ENCODE measurements around the gene NTRK3.

Gene NTRK3

DNA sequence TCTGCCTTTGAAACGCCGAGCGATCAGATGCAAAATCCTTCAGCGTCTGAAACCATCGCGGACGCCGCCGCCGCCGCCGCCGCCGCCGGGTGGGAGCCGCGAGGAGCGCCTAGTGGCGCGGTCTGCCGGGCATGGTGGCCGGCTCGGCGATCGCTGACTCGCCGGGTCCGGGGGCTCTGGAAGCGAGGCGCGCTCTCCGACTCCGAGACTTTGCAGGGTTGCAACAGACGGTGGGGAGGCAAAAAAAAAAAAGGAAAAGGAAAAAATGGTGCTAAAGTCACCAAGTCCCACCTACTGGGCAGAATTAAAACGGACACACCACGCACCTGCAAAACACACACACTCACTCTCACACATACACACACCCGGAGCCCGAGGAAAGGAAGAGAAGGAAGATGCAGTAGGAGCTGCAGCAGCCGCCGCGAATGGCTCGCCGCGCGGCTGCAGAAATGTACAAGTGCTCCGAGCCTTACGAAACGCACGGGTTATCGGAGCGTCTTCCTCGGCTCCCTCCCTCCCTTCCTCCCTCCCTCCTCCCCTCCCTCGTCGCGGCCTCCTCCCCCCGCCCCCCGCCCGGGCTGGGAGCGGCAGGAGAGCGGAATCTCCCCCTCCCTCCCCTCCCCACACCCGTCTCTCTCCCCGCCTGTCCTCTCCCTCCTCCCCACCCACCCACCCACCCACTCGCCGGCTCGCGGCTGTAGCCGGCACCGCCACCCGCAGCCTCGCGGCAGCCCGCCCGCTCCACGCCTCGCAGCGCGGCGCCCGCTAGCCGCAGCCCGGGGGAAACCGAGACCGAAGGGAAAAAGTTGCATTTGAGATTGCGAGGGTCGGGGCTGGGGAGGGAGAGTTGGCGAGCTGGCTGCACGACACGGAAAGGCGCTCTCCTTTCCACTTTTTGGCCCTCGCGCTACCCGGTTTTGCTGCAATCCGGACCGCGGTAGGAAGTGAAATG is at the start of gene NTRK3:
TSS of gene NTRK3 (minus strand) at position 461 of the 952 bp plus-strand sequence. CDS start 586 bp downstream, outside the sequence.
- DNase-seq (ENCODE audit: low spot score) = no peak

DNA sequence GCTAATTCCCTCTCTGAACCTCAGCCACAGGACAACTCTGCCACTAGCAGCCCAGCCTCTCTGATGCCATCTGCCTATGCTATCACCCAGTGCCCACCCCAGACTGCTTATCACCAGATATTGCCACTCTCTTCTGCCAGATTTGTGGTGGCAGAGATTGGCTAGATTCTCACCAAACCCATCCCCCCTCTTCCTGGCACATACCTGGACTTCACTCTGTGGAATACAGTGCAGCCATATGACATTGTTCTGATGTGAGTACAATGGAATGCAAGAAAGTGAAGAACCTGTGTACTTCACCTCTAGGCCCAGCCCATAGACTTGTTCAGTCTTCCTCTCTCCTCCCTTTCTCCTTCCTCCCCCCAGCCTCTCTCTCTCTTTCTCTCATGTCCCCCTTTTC is 46.9 kb upstream of the NTRK3 start:
- DNase-seq (ENCODE audit: low spot score) = no peak

DNA sequence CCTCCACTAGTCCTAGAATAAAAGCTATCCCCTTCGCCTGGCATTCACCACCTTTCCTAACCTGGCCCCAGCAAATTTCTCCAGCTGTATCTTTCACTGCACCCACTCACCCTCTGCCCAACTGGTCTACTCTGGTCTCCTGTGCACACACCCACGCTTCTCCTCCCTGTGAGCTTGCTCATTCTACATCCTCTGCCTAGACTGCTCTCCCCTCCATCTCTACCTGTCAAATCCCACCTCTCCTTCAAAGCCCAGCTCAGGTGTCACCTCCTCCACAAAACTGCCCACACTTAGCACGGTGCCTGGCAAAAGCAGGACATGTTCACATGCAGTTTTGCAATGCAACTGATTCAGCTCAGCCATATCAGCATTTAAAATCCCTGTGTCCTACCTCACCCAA is 45.8 kb upstream of the NTRK3 start:
- no peak for DNase-seq (ENCODE audit: low spot score)

DNA sequence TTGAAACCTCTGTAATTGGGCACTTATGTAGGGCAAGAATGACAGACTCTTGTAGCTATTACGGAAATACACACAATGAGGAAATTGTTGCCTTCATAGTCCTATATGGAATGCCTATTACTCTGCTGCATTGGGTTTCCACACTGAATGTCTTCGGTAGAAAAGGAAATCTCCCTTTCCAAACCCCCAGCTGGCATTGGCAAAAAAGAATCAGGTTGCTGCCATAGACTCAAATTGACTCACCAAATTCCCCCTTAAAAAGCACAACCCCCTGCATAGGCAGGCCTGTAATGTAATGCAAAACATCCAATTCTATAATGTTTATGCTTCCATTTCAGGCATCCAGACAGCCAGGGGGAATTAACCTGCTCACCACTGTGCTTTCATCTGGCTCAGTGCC is 44.8 kb upstream of the NTRK3 start:
- no peak for DNase-seq (ENCODE audit: low spot score)

DNA sequence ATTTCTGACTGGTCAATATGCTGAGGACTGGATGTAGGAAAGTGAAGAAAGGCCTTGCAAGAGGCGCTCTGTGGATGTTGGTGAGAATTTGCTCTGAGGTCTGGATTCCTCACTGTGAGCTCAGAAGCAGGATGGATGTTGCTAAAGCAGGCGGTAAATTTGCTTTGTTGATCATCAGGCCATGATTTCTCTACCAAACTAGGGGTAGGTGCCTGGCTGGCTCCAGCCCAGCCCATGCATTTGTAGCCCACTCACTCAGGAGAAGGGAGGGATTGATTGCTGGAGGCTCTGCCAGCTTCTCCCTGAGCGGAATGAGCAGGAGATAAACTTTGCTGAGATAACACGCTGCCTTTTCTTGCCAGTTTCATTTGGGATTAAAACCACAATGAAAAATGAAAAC is 44.3 kb upstream of the NTRK3 start:
- no peak for DNase-seq (ENCODE audit: low spot score)

DNA sequence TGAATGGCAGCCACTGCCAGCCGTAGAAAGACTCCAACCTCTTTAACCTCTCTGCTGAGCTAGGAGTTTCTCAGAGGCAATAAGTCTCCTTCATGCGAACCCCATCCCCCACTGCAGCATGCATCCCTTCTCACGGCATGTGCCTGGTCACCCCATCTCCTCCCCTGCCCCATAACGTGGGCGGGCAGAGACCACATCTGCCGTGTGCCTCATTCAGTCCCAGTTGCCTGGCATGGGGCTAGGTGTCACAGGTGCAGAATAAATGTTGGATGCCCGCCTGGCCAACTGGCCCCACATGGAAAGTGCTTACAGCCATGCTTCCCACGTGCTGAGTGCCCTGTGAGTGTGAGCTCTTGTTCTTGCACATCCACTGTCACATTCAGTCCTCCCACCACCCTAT is 43.5 kb upstream of the NTRK3 start:
- no peak for DNase-seq (ENCODE audit: low spot score)

DNA sequence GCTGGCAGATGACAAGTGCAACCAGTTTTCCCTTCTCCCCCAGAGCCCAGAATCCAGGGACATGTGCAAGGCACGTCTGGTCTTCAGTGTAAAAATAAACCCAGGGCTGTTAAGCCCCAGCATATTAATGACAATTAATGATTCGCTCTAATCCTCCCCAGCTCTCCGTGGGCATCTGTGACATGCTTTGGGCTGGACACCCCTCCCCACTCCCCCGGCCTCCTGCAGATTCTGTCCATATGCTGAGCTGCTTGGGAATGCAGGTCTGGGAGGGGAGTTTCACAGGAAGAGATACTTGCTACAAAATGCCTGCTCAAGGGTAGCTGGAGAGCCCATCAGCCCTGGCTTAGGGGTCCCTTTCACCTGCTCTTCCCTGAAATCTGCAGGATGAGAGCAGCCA is 43.0 kb upstream of the NTRK3 start:
- DNase-seq (ENCODE audit: low spot score) = no peak

DNA sequence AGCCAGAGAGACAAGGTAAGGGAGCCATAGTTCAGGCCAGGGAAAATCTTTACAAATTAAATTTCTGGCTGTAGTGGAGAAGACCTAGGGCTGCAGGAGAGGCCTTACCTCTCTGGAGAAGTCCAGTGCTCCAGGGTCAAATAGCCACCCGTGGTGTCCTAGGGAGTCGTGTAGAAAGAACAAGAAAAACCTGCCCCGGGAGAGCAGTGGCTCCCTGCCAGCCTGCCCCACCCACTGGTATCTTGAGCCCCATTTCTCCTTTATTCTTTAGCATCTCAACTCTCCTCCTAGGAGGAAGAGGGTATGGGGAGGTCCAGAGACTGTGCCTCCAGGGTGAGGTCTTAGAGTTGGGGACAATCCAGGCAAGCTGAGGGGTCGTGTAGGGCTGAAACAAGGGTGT is 32.1 kb upstream of the NTRK3 start:
- DNase-seq (ENCODE audit: low spot score) = no peak

DNA sequence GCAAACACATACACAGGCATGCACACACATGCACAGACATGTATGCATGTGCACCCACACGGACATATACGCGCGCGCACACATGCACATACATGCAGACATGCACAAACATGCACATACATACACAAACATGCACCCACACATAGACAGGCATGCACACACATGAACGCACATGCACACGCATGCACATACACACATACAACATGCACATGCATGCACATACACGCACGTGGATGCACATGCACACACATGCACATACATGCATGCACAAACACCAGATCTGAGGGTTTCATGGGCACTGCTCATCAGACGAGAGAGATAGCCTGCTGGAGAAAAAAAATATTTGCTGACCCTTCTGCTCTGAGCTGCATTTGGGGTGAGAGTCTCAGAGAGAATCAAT is 31.7 kb upstream of the NTRK3 start:
- DNase-seq (ENCODE audit: low spot score) = no peak

DNA sequence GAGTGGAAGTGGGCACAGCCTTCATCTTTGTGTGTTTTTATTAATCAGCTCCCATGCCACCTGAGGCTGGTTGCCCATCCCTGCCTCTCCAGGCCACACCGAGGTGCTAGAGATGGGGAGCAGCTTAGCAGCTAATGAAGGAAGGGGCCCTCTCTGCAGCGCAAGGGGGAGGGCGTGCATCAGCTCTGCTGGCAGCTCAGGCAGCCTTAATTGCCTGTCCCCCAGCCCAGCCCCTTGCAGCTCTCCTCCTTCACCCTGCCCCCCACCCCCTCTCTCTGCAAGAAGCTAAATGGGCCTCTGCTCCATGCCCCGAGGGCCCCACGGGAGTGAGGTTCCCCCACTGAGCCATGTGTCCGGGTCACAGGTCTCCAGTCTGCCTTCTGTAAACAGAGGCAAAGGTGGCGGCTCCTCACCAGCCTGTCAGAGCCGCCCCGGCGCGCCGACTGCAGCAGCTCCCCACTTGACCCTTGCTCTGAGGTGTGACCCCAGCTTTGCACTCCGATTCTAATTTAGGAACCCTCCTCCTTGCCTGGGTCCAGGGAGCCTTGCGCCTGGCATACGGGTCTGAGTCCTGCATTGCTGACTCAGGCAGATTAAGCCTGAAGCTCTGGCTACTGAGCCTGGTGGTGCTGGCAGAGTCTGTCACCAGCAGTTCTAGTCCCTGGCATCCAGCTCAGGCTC is 27.9 kb upstream of the NTRK3 start:
- no peak for DNase-seq (ENCODE audit: low spot score)

DNA sequence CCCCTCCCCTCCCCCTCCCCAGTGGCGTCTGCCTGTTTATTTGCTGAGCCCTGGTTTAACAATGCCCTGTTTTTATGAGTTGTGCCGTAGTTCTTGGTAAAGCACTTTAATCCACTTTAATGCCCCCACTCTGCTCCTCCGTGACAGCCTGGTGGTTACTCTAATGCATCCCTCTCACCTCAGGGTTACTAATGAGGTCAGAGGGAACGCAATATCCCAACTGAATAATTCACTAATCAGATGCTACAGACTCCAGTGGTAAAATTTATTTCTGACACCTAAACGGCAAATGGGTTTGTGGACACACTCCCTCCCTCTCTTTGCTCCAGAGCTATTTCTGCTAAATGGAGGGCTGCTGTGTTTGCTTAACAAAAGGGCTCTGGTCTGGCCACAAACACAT is 26.1 kb upstream of the NTRK3 start:
- DNase-seq (ENCODE audit: low spot score) = no peak

DNA sequence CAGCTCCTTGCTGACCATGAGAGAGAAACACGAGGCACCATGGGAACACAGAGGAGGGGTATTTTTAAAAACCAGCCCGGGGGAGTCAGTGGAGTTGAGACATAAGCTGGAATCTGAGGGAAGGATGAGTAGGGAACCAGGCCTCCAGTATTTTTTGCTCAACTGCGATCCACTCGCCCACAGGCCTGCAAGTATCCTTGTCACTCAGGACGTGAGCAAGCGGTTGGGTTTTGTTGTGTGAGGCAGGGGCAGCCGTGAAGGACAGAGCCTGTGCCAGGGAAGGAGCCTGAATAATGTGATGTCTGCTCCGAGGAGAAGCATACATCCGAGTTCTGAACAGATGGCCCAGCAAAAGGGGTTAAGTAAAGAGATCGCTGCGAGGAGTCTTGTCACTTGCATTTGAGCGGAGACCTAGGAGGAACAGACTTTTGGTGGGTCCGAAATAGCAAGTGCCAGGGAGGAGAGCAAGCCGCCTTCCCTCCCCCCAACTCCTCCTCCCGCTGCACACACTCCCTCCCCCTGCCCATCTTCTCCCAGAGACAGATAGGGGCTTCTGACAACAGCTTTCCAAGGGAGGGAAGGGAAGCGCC is 20.4 kb upstream of the NTRK3 start:
- DNase-seq (ENCODE audit: low spot score) = no peak

DNA sequence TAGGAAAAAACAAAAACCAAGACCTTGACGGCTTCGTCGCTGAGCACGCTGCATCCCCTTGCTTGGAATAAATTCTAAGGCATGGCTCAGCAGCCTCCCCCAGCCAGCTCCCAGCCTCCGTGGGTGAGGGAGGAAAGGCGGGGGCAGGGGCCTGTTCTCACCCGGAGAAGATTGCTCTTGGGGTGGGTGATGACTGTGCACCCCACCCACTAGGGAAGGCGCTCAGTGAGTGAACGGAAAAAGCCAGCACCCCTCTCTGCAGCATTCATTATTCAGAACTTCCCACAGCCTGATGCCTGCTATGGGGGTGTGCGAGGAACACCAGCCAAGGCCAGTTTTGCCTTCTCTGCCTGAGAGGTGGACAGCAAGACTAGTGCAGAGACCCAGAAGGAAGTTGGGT is 19.3 kb upstream of the NTRK3 start:
- no peak for DNase-seq (ENCODE audit: low spot score)

DNA sequence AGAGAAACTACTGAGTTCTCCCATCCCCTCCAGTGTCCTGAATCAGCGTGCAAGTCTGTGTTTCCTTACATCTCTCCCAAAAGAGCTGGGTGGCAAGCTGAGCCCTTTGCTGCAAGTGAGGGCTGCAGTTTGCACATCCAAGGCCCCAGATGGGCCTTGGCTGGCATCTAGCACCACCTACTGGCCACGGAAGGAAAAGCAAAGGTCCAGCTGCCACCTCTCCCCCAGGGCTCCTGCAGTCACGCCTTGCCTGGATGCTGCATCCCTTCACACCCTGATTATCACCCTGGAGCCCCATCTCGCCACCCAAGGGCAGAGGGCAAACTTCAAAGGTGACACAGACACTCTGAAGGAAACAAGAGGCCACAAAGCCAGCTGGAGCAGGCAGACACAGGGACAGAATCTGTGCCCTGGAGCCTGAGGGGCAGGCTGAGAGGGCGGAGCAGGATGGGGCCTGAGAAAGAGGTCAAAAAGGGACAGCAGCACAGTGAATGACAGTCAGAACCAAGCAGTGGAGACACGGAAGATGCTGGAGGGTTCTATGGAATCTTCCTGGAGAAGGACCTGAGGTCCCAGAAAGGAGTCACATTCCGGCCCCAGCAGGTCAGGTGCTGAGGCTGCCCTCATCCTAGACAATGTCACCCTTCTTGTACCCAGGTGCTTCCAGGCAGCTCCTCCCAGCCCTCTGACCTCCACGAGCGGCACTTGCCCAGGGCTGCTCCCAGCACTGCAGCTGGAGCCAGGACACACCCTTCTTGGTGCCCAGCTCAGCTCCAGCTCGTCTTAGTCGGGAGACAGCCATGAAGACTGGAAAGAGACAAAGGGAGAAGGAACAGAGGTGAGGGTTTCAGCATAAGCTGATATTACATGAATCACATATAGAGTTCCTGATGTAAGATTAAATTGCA is 18.3 kb upstream of the NTRK3 start:
- peak; percentile 73 for DNase-seq (ENCODE audit: low spot score)

DNA sequence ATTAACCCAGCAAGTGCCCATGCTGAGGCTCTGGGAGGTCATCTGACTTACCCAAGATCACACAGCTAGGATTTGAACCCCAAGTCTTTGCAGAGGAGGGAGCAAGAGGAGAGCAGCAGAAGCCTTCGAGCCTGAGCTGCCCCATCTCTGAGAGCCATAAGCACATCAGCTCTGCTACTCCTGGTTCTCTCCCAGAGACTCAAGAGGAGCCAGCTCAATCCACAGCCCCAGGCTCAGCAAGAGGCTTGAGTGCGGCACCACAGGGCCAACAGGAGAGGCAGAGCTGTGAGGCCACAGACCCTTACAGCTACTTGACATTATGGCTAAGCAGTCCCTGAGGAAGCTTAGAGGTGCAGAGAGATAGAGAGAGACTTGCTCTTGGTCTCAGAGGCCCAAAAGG is 15.9 kb upstream of the NTRK3 start:
- DNase-seq (ENCODE audit: low spot score) = no peak

DNA sequence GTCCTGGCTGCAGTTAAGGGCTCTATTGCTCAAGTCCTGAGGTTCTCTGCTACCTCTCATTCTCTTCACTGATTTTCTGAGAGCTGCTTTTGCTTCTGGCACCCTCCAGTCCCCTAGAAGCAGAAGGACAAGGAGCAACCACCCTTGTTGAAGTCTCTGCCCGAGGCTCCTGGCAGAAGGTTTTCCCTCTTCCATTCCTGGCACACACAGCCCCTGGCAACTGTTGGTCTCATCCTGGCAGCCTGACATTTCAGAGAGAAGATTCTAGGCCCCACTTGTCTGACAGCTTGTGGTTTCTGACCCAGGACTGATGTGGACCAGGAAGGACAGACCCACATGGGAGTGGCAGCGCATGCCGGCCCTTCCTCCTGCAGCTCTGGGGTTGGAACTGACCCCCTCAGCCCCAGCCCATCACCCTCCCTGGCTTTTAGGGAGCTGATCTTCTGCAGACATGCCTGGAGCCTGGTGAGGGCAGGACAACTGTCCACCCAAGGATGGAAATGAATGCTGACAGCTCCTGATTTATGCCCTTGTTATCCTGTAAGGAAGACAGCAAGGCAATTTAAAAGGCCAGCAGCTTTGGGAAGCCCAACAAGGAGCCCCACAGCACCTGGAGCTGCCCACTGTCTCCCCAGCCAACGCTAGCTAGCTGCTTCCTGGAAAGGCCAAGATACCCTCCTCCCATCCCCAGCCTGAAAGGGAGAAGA is 13.0 kb upstream of the NTRK3 start:
- no peak for DNase-seq (ENCODE audit: low spot score)

DNA sequence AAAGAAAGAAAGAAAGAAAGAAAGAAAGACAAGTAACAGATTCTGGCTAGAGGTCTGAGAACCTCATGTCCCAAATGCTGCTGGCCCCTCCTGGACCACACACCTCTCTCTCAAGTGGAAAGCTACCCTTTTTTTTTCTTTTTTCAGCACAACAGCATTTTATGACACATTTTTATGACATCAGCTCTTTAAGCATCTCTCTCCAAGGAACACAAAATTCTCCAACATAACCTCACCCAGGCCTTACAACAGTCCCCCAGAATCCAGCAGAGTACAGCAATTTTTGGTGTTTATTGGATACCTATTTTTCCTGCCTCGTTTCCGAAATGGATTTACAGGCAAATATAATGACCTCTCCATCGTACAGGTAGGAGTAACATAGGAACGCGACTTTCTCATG is 11.2 kb upstream of the NTRK3 start:
- DNase-seq (ENCODE audit: low spot score) = no peak

DNA sequence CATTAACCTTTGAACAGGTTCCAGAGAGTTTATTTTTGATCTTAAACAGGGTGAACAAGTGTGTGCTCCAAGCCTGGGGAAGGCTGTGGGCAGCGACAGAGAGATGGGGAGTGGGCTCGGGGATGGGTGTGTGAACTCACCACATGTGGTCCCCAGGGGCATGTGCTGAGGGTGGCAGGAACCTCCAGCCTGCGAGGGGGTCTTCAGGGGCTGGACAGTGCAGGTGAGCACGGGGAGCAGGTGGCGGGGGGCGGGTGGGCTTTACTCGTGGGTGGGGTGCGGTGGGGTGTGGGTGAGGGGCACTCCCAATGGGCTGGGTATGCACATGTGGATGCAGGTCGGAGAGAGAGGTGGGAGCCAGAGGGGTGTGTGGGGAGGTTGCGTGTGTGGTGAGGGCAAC is 9.6 kb upstream of the NTRK3 start:
- DNase-seq (ENCODE audit: low spot score) = no peak

DNA sequence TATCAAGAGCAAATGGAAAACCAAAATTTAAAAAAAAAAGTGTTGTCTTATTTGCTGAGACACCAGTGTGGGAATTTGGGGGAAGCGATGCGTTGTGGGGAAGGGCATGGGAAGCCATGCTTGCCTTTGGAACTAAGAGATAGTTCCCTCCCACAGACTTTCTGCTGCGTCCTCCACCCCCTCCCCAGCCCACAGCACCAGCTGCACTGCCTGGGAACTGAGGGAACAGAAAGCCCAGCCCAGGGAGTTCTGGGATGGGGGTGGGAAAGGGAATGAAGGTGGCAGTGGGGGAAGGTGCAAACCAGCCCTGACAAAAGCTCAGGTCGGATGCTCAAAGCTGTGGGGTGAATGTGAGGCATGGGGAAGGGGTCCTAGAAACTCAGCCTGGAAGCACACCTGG is 8.1 kb upstream of the NTRK3 start:
- no peak for DNase-seq (ENCODE audit: low spot score)

DNA sequence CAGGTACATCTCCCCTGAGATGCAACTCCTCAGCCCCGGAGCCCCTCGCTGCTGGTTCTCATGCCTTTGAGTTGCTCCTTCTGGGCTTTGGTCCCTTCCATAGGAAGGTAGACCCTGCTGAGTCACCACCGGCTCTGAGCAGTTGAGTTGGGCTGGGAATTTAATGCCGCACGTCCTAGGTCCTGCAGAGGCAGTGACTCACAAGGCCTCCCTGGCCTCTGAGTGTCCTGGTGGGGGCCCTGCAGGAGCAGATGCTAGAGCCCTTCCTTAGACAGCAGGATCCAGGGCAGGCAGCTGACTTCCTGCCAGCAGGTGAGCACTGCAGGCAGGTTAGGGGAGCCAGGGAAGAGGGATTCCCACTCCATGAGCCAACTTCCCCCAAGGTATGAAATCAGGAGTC is 5.5 kb upstream of the NTRK3 start:
- no peak for DNase-seq (ENCODE audit: low spot score)

DNA sequence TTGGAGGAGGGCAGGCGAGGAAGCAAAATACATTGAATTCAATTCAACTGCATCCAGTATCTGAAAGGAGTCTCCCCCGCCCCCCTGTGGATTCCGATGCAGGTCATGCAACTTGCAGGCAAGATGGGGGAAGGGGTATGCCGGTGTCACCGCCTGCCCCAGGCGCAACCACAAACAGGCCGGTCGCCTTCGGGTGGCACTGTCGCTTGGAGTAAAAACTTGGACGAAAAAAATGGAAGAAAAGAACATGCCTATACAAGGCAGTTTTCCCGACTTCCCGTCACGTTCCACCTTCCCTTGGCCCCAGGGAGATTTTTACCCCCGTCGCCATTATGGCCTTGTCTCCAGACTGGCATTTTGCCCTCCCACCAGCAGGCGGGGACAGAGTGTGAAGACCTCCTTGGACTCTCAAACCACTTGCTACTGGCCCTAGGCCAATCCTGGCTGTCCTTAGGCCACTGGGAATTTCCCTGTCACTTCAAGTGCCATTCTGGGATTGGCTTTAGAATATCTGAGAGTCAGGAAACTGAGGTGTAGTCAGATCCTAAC is 1.6 kb upstream of the NTRK3 start:
- DNase-seq (ENCODE audit: low spot score) = peak; percentile 34

Data from NAMALWA (cell line).